Panc1 (cell line): ENCODE results near the gene GUCY1A1. TPM values are rescaled to one million over a fixed set of nuclear protein-coding genes. Genes with fewer than 3 reads are reported as not detected.

Experiments
- ATAC-seq: fragments of 200-7000 bp; cut with Tn5 transposase; 2 replicates; pipeline ENCODE4 v1.9.1; 2020; ENCODE audit warnings: mild to moderate bottlenecking, moderate library complexity
- Bru-seq: library from RNA; stranded (reverse); fragments of 400-500 nt; gene quantifications from one replicate; lab custom pipeline; 2021; lab: Mats Ljungman, UMichigan
- BruChase-seq, 2 experiments: library from RNA; stranded (reverse); fragments of 400-500 nt; gene quantifications; one replicate each; lab custom pipeline; 2021; lab: Mats Ljungman, UMichigan
- BruUV-seq: library from RNA; stranded (reverse); fragments of 400-500 nt; replicated peaks from 2 replicates; lab custom pipeline; 2021; lab: Mats Ljungman, UMichigan
- CTCF ChIA-PET: fragments of 300-600 bp; sonication (Branson Sonifier 250); formaldehyde crosslinking; loops from one replicate; lab custom pipeline; 2022; ENCODE audit warnings: antibody characterized with exemption; lab: Charles Lee
- POLR2A ChIA-PET: fragments of 300-600 bp; sonication (Branson Sonifier 250); formaldehyde crosslinking; loops from one replicate; lab custom pipeline; 2022; ENCODE audit warnings: antibody characterized with exemption; lab: Charles Lee
- DNase-seq: peaks from one replicate; pipeline ENCODE4 v3.0.0-alpha.2; 2010; ENCODE audit warnings: low read depth, low spot score
- H3K27ac ChIP-seq: 2 replicates; pipeline ENCODE4 v1.5.1; 2011; ENCODE audit warnings: mild to moderate bottlenecking, low read length, inconsistent platforms
- H3K27me3 ChIP-seq: fragments of 200-500 bp; sonication (Bioruptor generic); 2 replicates; pipeline ENCODE4 v1.6.0; 2014; ENCODE audit warnings: low read length, inconsistent platforms; ENCODE audit not compliant: control insufficient read depth, insufficient read depth
- H3K36me3 ChIP-seq: fragments of 200-500 bp; sonication (Bioruptor generic); 2 replicates; pipeline ENCODE4 v1.5.1; 2014; ENCODE audit warnings: inconsistent platforms, mild to moderate bottlenecking, low read length, moderate library complexity; ENCODE audit not compliant: control insufficient read depth, insufficient read depth
- H3K4me1 ChIP-seq: 2 replicates; pipeline ENCODE4 v1.5.1; 2011; ENCODE audit warnings: inconsistent platforms, mild to moderate bottlenecking, low read length, moderate library complexity; ENCODE audit not compliant: control insufficient read depth, insufficient read depth
- H3K4me3 ChIP-seq, 2 experiments: 2 replicates each; pipeline ENCODE4 v1.5.1; 2011 to 2012; ENCODE audit warnings: low read depth in 2 of 2, low read length in 2 of 2, mild to moderate bottlenecking in 2 of 2, inconsistent platforms in 1 of 2, moderate library complexity in 1 of 2
- H3K9me3 ChIP-seq: fragments of 200-500 bp; sonication (Bioruptor generic); 2 replicates; pipeline ENCODE4 v1.5.1; 2014; ENCODE audit warnings: low read depth, mild to moderate bottlenecking, inconsistent platforms, low read length, moderate library complexity; ENCODE audit not compliant: control insufficient read depth, insufficient read depth
- CTCF ChIP-seq: fragments of 450-650 bp; IDR thresholded peaks from 2 replicates; pipeline ENCODE4 v1.5.1; 2017; ENCODE audit warnings: mild to moderate bottlenecking
- POLR2AphosphoS5 ChIP-seq: IDR thresholded peaks from 2 replicates; pipeline ENCODE4 v1.6.1; 2012; ENCODE audit warnings: mild to moderate bottlenecking, low read depth, low read length, moderate library complexity
- SIN3A ChIP-seq: IDR thresholded peaks from 2 replicates; pipeline ENCODE4 v1.6.1; 2012; ENCODE audit warnings: low read depth, mild to moderate bottlenecking, low read length, moderate library complexity, borderline replicate concordance; ENCODE audit not compliant: insufficient read depth
- TCF7L2 ChIP-seq: IDR thresholded peaks from 2 replicates; pipeline ENCODE4 v1.6.1; 2011; ENCODE audit warnings: mild to moderate bottlenecking, low read depth, low read length, inconsistent platforms
- in situ Hi-C: cut with HindIII; loops from 2 replicates; pipeline ENCODE4 v1.10.0; 2016; ENCODE audit warnings: low sequenced_read_pairs, low pct_unique_long_range_greater_than_20kb
- intact Hi-C: fragments of 100-400 bp; cut with micrococcal nuclease; formaldehyde crosslinking; loops from one replicate; pipeline ENCODE4 v1.10.0; 2022; ENCODE audit not compliant: unreplicated experiment
- long read RNA-seq: library from polyadenylated mRNA; unstranded; transcript quantifications from one replicate; pipeline ENCODE4 v2.0.0, GENCODE V29; 2021; ENCODE audit not compliant: unreplicated experiment
- polyA plus RNA-seq: library from polyadenylated mRNA; unstranded; fragments of >200 nt; gene quantifications from one replicate; pipeline ENCODE4 v1.2.1, GENCODE V29; 2012; ENCODE audit warnings: missing spikeins; ENCODE audit not compliant: insufficient read length
- total RNA-seq: library from RNA; stranded (reverse); gene quantifications from one replicate; pipeline ENCODE4 v1.2.1, GENCODE V29; 2021; ENCODE audit not compliant: unreplicated experiment
- TF ChIP-seq, protein P1 (sequence below), 2 experiments: IDR thresholded peaks; 2 replicates each; pipeline ENCODE4 v1.6.1; 2011 to 2012; ENCODE audit warnings: low read depth in 2 of 2, control low read depth in 1 of 2, low read length in 1 of 2, mild to moderate bottlenecking in 1 of 2, moderate library complexity in 1 of 2; ENCODE audit not compliant: insufficient read depth in 1 of 2

Gene GUCY1A1
- total RNA-seq (0.57 TPM), Bru-seq, nascent RNA (percentile 17 among the genes with signal in this experiment), BruChase-seq, experiment 1, labeled RNA remaining after a 2-hour chase (percentile 20 among the genes with signal in this experiment), BruChase-seq, experiment 2, labeled RNA remaining after a 6-hour chase (percentile 17 among the genes with signal in this experiment)
- polyA plus RNA-seq: not detected
- long read RNA-seq: 0 reads

DNA sequence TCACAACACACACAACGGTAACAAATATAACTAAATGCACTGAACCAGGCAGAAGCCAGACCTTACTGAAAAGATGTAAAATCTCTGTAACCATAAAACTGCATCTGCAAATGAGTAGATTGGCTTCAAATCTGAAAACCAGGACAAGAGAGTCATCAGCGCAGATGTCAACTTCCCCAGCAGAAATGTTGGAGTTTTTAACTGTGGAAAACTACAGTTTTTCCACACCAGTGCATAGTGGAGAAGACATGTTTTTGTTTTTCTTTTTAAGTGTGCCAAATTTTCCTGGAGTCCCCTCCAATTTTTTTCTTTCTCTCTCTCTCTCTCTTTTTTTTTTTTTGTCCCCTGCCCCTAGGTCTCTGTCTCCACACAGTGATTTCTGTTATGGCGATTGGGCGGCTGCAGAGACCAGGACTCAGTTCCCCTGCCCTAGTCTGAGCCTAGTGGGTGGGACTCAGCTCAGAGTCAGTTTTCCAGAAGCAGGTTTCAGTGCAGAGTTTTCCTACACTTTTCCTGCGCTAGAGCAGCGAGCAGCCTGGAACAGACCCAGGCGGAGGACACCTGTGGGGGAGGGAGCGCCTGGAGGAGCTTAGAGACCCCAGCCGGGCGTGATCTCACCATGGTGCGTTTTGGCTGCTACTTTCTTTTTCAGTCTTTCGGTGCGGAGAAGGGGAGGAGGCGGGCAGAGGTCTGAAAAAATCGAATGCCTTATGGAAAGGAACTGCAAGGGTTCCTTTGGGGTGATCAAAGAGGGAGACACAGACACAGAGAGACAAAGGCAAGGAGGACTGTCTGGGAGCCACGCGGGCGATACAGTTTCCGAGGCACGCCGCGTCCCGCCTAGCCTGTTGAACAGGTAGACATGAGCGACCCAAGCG lies at the start of gene GUCY1A1:
TSS of gene GUCY1A1 (plus strand) at position 505 of the 878 bp plus-strand sequence. CDS start 30,020 bp downstream, outside the sequence.
- Histone ChIP-seq H3K27ac (no peak within 1 kb of the TSS), H3K9me3 (no peaks in the 10 kb centered on the region), H3K36me3 (no peaks in the 10 kb centered on the region; the same call in 1 of the 2 replicates), H3K4me1 (no peaks in the 10 kb centered on the region), H3K4me3 (peak within 1 kb of the TSS; percentile 37 to 51), H3K27me3 (peaks cover 7% of the 10 kb centered on the region; the same call in 1 of the 2 replicates)
- TF ChIP-seq SIN3A: no peak
- TF ChIP-seq POLR2AphosphoS5: no peak
- TF ChIP-seq, protein P1, sequence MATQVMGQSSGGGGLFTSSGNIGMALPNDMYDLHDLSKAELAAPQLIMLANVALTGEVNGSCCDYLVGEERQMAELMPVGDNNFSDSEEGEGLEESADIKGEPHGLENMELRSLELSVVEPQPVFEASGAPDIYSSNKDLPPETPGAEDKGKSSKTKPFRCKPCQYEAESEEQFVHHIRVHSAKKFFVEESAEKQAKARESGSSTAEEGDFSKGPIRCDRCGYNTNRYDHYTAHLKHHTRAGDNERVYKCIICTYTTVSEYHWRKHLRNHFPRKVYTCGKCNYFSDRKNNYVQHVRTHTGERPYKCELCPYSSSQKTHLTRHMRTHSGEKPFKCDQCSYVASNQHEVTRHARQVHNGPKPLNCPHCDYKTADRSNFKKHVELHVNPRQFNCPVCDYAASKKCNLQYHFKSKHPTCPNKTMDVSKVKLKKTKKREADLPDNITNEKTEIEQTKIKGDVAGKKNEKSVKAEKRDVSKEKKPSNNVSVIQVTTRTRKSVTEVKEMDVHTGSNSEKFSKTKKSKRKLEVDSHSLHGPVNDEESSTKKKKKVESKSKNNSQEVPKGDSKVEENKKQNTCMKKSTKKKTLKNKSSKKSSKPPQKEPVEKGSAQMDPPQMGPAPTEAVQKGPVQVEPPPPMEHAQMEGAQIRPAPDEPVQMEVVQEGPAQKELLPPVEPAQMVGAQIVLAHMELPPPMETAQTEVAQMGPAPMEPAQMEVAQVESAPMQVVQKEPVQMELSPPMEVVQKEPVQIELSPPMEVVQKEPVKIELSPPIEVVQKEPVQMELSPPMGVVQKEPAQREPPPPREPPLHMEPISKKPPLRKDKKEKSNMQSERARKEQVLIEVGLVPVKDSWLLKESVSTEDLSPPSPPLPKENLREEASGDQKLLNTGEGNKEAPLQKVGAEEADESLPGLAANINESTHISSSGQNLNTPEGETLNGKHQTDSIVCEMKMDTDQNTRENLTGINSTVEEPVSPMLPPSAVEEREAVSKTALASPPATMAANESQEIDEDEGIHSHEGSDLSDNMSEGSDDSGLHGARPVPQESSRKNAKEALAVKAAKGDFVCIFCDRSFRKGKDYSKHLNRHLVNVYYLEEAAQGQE (IDR thresholded peaks at IDR 0.05; ENCODE audit: insufficient read depth in 1 of 2, low read depth in 2 of 2, low read length in 1 of 2): no peak
- no peak for TF ChIP-seq CTCF
- no peak for TF ChIP-seq TCF7L2
- ChIA-PET POLR2A (no interaction called here), CTCF (interaction anchor here (0.5 kb wide), 1 partner anchor 249 kb away, joined by 10 read pairs; no protein-coding TSS in a partner anchor)
- ATAC-seq (peak; percentile 67), DNase-seq (no peak)
- no TSS peak for BruUV-seq
- intact Hi-C loops: no loop called here
- in situ Hi-C loops: no loop called here

GRCh38 chr4:155617296-155617695 lies 49.4 kb upstream of the GUCY1A1 start:
- no peaks in the 10 kb centered on the region for H3K36me3 ChIP-seq
- no peaks in the 10 kb centered on the region for H3K9me3 ChIP-seq
- in situ Hi-C loops: no loop called here
- DNase-seq (no peak), ATAC-seq (no peak)
- ChIA-PET CTCF (no interaction called here), POLR2A (no interaction called here)
- no peak overlapping the region for H3K27ac ChIP-seq
- no TSS peak for BruUV-seq
- H3K4me1 ChIP-seq: no peaks in the 10 kb centered on the region
- intact Hi-C loops: no loop called here
- no peaks in the 10 kb centered on the region for H3K27me3 ChIP-seq
- TF ChIP-seq TCF7L2: no peak
- no peak for TF ChIP-seq POLR2AphosphoS5
- no peak for TF ChIP-seq CTCF
- TF ChIP-seq, protein P1 (IDR thresholded peaks at IDR 0.05; ENCODE audit: insufficient read depth in 1 of 2, low read depth in 2 of 2, low read length in 1 of 2): no peak
- no peak for TF ChIP-seq SIN3A
- no peak overlapping the region for H3K4me3 ChIP-seq
